Activated T-cell treated with anti-CD3 and anti-CD28 coated beads for 48 hours (primary cell): Measurements from ENCODE around the gene C4orf54.
A peak's percentile ranks its signal among the peaks of the same experiment; 100 is the strongest.

Source experiments
- DNase-seq: peaks from one replicate; pipeline ENCODE4 v3.0.0-alpha.2; 2020; ENCODE audit warnings: low read depth

C4orf54 gene

GRCh38 chr4:99651811-99652485 is 5.7 kb downstream of the C4orf54 start:
- DNase-seq = no peak

- DNase-seq = no peak
Measured at GRCh38 chr4:99651016-99651769, 6.4 kb downstream of the C4orf54 start.

GRCh38 chr4:99649778-99650177 is 7.8 kb downstream of the C4orf54 start:
- no peak for DNase-seq

- DNase-seq = no peak
Measured at GRCh38 chr4:99649208-99649607, 8.4 kb downstream of the C4orf54 start.

- no peak for DNase-seq
Measured at GRCh38 chr4:99648321-99648720, 9.3 kb downstream of the C4orf54 start.

DNA sequence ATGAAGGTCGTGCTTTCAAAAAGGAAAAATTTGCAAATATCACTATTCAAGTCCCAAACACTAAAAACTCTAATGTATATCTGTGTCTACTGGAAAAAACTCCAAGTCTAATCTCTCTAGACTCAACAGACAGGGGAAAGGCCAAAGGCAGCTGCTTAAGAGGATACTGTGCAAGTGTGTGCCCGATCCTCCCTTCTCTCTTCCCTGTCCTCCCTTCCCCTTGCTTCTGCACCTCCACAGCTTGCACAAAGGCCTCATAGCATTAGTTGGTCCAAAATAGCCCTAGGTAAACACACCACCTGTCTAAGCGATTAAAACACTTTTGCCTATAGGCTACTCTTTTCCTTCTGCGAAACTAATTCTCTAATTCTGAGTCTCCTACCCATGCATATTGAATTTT is 10.6 kb downstream of the C4orf54 start:
- no peak for DNase-seq

DNA sequence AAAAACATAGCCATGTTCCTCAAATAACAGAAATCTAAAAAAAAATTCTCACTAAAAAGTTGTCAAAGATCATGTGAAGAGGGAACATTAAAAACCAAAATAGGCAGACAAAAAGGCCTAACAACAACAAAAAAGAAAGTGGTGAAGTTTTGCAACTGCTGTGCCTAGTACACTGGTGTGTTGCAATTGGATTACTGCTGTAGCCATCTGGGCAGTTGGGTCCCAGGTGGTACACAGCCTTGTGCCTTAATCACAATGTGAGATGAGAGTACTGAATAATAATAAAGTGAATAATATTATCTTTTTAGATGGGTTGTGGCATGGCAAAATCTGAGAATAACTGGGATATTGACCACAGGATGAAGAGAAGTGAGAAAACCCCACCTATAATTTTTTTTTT is 12.0 kb downstream of the C4orf54 start:
- no peak for DNase-seq

- no peak for DNase-seq
Measured at GRCh38 chr4:99645036-99645435, 12.6 kb downstream of the C4orf54 start.

DNA sequence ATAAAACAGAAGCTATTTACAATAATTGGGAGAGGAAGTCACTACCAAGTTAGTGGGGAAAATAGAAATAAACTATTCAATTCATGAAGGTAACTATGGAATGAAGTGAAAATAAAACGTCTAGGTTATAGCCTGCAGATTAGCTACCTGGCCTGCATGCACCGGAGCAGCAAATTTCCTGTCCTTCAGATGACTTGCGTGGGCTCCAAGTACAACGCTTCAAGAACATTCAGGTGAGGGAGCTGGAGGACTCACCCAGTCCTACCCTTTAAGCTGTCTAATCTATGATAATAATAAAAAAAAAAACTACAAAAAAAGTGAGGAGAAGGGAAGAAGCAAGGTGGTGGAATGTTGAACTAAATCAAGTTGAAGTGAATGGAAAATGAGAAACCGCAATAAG is 13.2 kb downstream of the C4orf54 start:
- no peak for DNase-seq

GRCh38 chr4:99642725-99643489 is 14.7 kb downstream of the C4orf54 start:
- DNase-seq = no peak

DNA sequence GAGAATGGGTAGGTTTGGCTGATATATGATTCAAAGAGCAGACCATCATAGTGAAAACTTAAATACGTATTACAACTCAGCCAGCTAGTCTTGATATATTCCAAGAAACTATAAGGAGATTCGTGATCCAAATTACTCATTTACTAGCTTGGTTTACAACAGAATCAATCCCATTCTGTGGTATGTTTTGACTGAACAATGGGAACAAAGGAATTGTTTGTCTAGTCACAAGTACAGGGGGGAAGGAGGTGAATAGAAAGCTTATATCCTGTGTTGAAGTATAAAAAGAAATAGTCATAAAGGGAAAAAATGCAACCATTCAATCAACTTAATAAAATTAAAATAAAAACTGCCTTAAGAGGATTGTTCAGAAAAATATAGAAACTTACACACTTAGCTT is 17.0 kb downstream of the C4orf54 start:
- no peak for DNase-seq

DNA sequence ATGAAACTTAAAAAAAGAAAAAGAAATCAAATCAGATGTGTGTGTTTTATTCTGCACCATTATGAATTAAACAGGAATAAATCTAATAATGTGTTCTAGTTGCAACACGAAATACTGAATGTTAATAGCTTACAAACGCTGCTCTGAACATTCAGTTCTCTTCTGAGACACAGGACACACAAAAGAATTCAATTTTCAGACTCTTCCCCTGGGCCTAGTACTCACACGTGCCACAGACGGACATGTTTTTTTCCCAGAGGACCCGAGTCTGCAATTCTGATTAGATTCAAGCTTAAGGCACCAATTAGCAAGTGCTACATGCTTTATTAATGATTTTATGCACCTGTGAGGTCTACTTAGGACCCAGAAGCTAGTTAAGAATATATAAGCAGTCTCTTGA is 20.5 kb downstream of the C4orf54 start:
- no peak for DNase-seq

DNA sequence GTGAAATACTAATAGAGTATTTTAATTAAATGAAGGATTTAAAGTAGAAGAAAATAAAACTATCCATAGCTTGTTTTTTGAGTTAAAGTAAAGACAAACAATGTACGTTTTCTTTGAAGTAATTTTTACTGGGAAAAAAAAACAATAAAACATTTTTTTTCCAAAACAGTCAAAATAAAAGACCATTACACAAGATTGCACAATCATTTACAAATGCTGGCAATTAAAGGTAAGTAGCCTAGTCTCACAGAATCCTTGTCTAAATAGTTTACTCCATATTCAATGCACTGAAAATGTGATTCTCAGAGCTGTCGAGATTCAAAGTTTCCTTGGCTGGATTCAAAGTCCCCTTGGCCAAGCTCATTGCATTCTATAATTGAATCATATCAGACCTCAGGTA is 21.2 kb downstream of the C4orf54 start:
- no peak for DNase-seq

- DNase-seq = no peak
Measured at GRCh38 chr4:99635601-99636000, 22.0 kb downstream of the C4orf54 start.

DNA sequence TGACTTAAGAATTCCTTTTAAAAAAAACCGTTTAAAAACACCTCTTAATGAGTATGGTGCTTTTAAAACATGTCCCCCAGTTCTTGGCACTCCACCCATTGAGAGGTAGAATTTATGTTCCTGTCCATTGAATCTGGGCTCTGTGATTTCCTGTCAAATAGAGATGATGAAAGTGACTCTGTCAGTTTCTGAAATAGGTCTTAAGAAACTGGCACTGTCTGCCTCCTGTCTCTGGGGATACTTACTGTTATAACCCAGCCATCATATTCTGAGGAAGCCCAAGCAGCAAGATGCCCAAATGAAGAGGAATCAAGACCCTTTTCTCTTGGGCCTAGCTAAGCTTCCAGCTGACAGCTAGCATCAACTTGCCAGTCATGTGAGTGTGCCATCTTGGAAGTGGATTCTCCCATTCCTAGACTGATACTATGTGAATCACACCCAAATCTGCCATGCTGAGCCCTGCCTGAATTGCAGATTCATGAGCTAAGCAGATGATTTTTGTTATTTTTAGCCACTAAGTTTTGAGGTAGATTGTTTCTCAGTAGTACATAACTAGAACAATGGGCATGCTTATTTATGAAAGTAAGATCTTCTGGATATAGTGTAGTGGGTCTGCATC is 22.8 kb downstream of the C4orf54 start:
- no peak for DNase-seq

- no peak for DNase-seq
Measured at GRCh38 chr4:99633772-99634171, 23.9 kb downstream of the C4orf54 start.

GRCh38 chr4:99630857-99631360 is 26.7 kb downstream of the C4orf54 start:
- no peak for DNase-seq

DNA sequence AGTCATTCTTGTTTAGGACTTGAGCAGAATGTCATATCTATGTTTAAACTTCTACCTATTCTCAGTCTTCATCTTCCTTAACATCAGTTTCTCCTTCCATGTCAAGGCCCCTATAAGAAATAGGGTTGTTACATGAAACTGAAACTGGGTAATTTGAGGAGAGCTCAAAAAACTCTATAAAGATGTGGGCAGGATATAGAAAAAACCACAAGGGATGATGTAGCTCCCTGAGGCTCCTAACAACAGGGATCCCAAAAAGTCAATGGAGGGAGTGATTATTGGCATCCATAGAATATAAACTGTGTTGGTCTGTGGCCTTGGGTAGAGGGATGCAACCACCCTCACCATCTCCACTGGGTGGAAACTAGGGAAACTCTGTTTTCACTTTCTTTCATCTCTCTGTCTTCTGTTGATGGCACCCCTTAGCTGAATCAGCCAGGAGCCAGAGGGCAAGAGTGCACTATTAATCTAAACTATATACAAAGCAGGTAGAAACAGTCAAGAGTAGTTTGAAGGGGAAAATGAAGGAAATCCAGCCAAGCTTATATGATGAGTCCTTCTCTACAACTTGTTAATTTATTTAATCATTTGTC is 27.6 kb downstream of the C4orf54 start:
- DNase-seq = no peak

- no peak for DNase-seq
Measured at GRCh38 chr4:99628040-99628439, 29.6 kb downstream of the C4orf54 start.

DNA sequence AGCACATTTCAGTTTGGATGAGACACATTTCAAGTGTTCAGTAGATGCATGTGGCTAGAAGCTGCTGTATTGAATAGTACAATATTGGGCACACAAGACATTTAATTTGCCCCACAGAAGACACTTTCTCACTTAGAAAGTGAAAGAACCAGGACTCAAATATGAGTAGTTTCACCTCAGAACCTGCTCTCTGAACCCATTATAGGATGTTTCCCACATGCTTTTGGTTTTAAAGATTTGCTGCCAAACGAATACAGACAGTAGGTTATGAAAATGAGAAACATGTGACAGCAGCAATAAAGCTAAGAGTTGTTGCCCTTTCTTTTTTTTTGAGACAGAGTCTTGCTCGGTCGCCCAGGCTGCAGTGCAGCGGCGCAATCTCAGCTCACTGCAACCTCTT is 32.3 kb downstream of the C4orf54 start:
- no peak for DNase-seq

GRCh38 chr4:99624141-99624719 is 33.4 kb downstream of the C4orf54 start:
- peak; percentile 4 for DNase-seq

- DNase-seq = no peak
Measured at GRCh38 chr4:99622341-99622740, 35.3 kb downstream of the C4orf54 start.
